HCT116 (cell line): ENCODE data around the gene TMEM63B. TPM values are rescaled to one million over a fixed set of nuclear protein-coding genes. Genes with fewer than 3 reads are reported as not detected.

ENCODE experiments used
- ATAC-seq: fragments of 200-7000 bp; cut with Tn5 transposase; 2 replicates; pipeline ENCODE4 v1.9.1; 2020; ENCODE audit warnings: mild to moderate bottlenecking, moderate library complexity
- BruUV-seq: library from RNA; stranded (reverse); fragments of 400-500 nt; replicated peaks from 2 replicates; lab custom pipeline; 2021; lab: Mats Ljungman, UMichigan
- CTCF ChIA-PET: fragments of 300-600 bp; sonication (Branson Sonifier 250); formaldehyde crosslinking; loops from one replicate; lab custom pipeline; 2021; ENCODE audit warnings: antibody characterized with exemption; lab: Charles Lee
- POLR2A ChIA-PET: fragments of 300-600, 350-600 bp; sonication (Branson Sonifier 250); formaldehyde crosslinking; loops from one replicate; lab custom pipeline; 2021; ENCODE audit warnings: antibody characterized with exemption; lab: Charles Lee
- RAD21 ChIA-PET, 2 experiments: fragments of 300-600 bp; sonication (Branson Sonifier 250); formaldehyde crosslinking; loops; one replicate each; lab custom pipeline; 2023; ENCODE audit warnings: low total read pairs in 2 of 2; ENCODE audit not compliant: uncharacterized antibody in 2 of 2, unreplicated experiment in 2 of 2, low non-redundant PET in 1 of 2; lab: Charles Lee
- DNase-seq: peaks from one replicate; pipeline ENCODE4 v3.0.0-alpha.2; 2010; ENCODE audit warnings: low read depth, low spot score
- H2AFZ ChIP-seq: fragments of 200-600 bp; shearing (Covaris generic), sonication (generic); 2 replicates; pipeline ENCODE4 v1.6.1; 2017; ENCODE audit warnings: low read depth, mixed run types, mixed read lengths, antibody characterized with exemption, low read length; ENCODE audit not compliant: poor library complexity, severe bottlenecking
- H3K27ac ChIP-seq: 2 replicates; pipeline ENCODE4 v1.5.1; 2012; ENCODE audit warnings: low read depth, low read length
- H3K27me3 ChIP-seq: fragments of 200-600 bp; sonication (generic); 2 replicates; pipeline ENCODE4 v1.6.1; 2016; ENCODE audit warnings: mixed run types, low read length, mixed read lengths; ENCODE audit not compliant: insufficient read depth
- H3K36me3 ChIP-seq, 2 experiments: fragments of 200-500 bp in 1 of 2; fragments of 200-600 bp in 1 of 2; sonication (Bioruptor generic) in 1 of 2; sonication (generic) in 1 of 2; 2 replicates each; pipeline versions ENCODE4 v1.5.1 to v1.6.1; 2014 to 2016; ENCODE audit warnings: low read length in 2 of 2, inconsistent platforms in 1 of 2, mixed read lengths in 1 of 2, mixed run types in 1 of 2; ENCODE audit not compliant: insufficient read depth in 2 of 2, control insufficient read depth in 1 of 2
- H3K4me1 ChIP-seq, 2 experiments: fragments of 200-600 bp in 1 of 2; sonication (generic) in 1 of 2; 2 replicates each; pipeline versions ENCODE4 v1.5.1 to v1.6.1; 2012 to 2017; ENCODE audit warnings: low read length in 2 of 2, inconsistent platforms in 1 of 2, mild to moderate bottlenecking in 1 of 2, mixed read lengths in 1 of 2, mixed run types in 1 of 2, moderate library complexity in 1 of 2; ENCODE audit not compliant: insufficient read depth in 2 of 2, control insufficient read depth in 1 of 2
- H3K4me2 ChIP-seq: fragments of 200-600 bp; sonication (generic); 2 replicates; pipeline ENCODE4 v1.6.1; 2017; ENCODE audit warnings: mixed run types, low read length, mixed read lengths
- H3K4me3 ChIP-seq, 2 experiments: fragments of 200-600 bp in 1 of 2; sonication (generic) in 1 of 2; replicated peaks in 1 of 2; 2 replicates each; pipeline ENCODE4 v1.5.1; 2011 to 2016; ENCODE audit warnings: low read length in 2 of 2, control low read depth in 1 of 2, low read depth in 1 of 2, mild to moderate bottlenecking in 1 of 2, mixed read lengths in 1 of 2, mixed run types in 1 of 2
- H3K79me2 ChIP-seq: fragments of 200-600 bp; sonication (generic); 2 replicates; pipeline ENCODE4 v1.6.1; 2017; ENCODE audit warnings: mild to moderate bottlenecking, mixed run types, low read length, moderate library complexity, mixed read lengths; ENCODE audit not compliant: insufficient read depth
- H3K9ac ChIP-seq: fragments of 200-600 bp; sonication (generic); 2 replicates; pipeline ENCODE4 v1.6.1; 2016; ENCODE audit warnings: low read length, mixed read lengths
- H3K9me2 ChIP-seq: fragments of 200-600 bp; sonication (generic), shearing (Covaris generic); 2 replicates; pipeline ENCODE4 v1.6.1; 2017; ENCODE audit warnings: mixed run types, mild to moderate bottlenecking, moderate library complexity; ENCODE audit not compliant: insufficient read depth
- H3K9me3 ChIP-seq, 2 experiments: fragments of 200-500 bp in 1 of 2; fragments of 200-600 bp in 1 of 2; sonication (Bioruptor generic) in 1 of 2; sonication (generic) in 1 of 2; 2 replicates each; pipeline ENCODE4 v1.6.1; 2014 to 2017; ENCODE audit warnings: low read length in 2 of 2, mixed read lengths in 2 of 2, inconsistent platforms in 1 of 2, low read depth in 1 of 2, mild to moderate bottlenecking in 1 of 2, mixed run types in 1 of 2, moderate library complexity in 1 of 2; ENCODE audit not compliant: control insufficient read depth in 1 of 2, insufficient read depth in 1 of 2
- H4K20me1 ChIP-seq: fragments of 200-600 bp; sonication (generic), shearing (Covaris generic); 2 replicates; pipeline ENCODE4 v1.6.1; 2017; ENCODE audit warnings: mixed run types, mild to moderate bottlenecking, moderate library complexity; ENCODE audit not compliant: insufficient read depth
- ATF3 ChIP-seq: IDR thresholded peaks from 2 replicates; pipeline ENCODE4 v1.6.1; 2012
- CBX3 ChIP-seq: IDR thresholded peaks from 2 replicates; pipeline ENCODE4 v1.6.1; 2012; ENCODE audit warnings: low read depth
- CTCF ChIP-seq, 3 experiments: fragments of 200-600 bp in 1 of 3; sonication (generic) in 1 of 3; IDR thresholded peaks in 2 of 3; conservative IDR thresholded peaks in 1 of 3; 2 replicates each; pipeline ENCODE4 v1.5.1; 2012 to 2017; ENCODE audit warnings: low read depth in 2 of 3, low read length in 2 of 3, antibody characterized with exemption in 1 of 3, borderline replicate concordance in 1 of 3, control low read depth in 1 of 3, mild to moderate bottlenecking in 1 of 3, mixed read lengths in 1 of 3, mixed run types in 1 of 3, moderate library complexity in 1 of 3; ENCODE audit not compliant: insufficient read depth in 1 of 3
- EZH2 ChIP-seq: fragments of 200-600 bp; sonication (generic); IDR thresholded peaks from 2 replicates; pipeline ENCODE4 v1.6.1; 2017; ENCODE audit warnings: antibody characterized with exemption, mixed run types
- EZH2phosphoT487 ChIP-seq: fragments of 200-600 bp; IDR thresholded peaks from 2 replicates; pipeline ENCODE4 v1.6.1; 2018; ENCODE audit warnings: antibody characterized with exemption, borderline replicate concordance
- MAX ChIP-seq: IDR thresholded peaks from 2 replicates; pipeline ENCODE4 v1.6.1; 2012
- POLR2AphosphoS5 ChIP-seq: IDR thresholded peaks from 2 replicates; pipeline ENCODE4 v1.6.1; 2011; ENCODE audit warnings: mild to moderate bottlenecking, low read depth, low read length, moderate library complexity
- REST ChIP-seq: IDR thresholded peaks from 2 replicates; pipeline ENCODE4 v1.6.1; 2012; ENCODE audit warnings: low read depth
- SP1 ChIP-seq: IDR thresholded peaks from 2 replicates; pipeline ENCODE4 v1.6.1; 2012; ENCODE audit warnings: low read depth
- intact Hi-C: fragments of 100-400 bp; cut with micrococcal nuclease; formaldehyde crosslinking; loops from 2 replicates; pipeline ENCODE4 v1.10.0; 2022
- total RNA-seq: library from RNA; stranded (reverse); gene quantifications from one replicate; pipeline ENCODE4 v1.2.1, GENCODE V29; 2021; ENCODE audit not compliant: unreplicated experiment

Gene TMEM63B
- total RNA-seq, 1 experiment from 2014 or later: 58.2 TPM

GRCh38 chr6:44145839-44146238 lies 18.5 kb downstream of the TMEM63B start:
- intact Hi-C loops: no loop called here
- no peaks in the 10 kb centered on the region for H3K9me3 ChIP-seq
- H4K20me1 ChIP-seq: no peaks in the 10 kb centered on the region
- no peak overlapping the region for H3K9ac ChIP-seq
- H3K4me1 ChIP-seq: no peaks in the 10 kb centered on the region
- TF ChIP-seq SP1: no peak
- no peak for TF ChIP-seq REST
- RAD21 ChIA-PET: no interaction called here
- no peaks in the 10 kb centered on the region for H3K27me3 ChIP-seq
- no peak for DNase-seq
- CTCF ChIA-PET: no interaction called here
- no peak overlapping the region for H3K4me3 ChIP-seq
- no peak overlapping the region for H3K4me2 ChIP-seq
- H3K9me2 ChIP-seq: no peaks in the 10 kb centered on the region
- no peak overlapping the region for H3K27ac ChIP-seq
- H3K79me2 ChIP-seq: no peaks in the 10 kb centered on the region
- H3K36me3 ChIP-seq: peaks cover 20 to 22% of the 10 kb centered on the region in 2 experiments; a peak in 3 of 4 replicates
- BruUV-seq: no TSS peak
- POLR2A ChIA-PET: no interaction called here
- H2AFZ ChIP-seq: no peak overlapping the region
- no peak for ATAC-seq

GRCh38 chr6:44146685-44147084 lies 19.3 kb downstream of the TMEM63B start:
- POLR2A ChIA-PET: no interaction called here
- TF ChIP-seq CTCF (IDR thresholded peaks at IDR 0.05 in 2 of 3, conservative IDR thresholded peaks at IDR 0.05 in 1 of 3; ENCODE audit: borderline replicate concordance in 1 of 3, insufficient read depth in 1 of 3, low read depth in 2 of 3, low read length in 2 of 3) (no peak), POLR2AphosphoS5 (no peak), REST (no peak), EZH2phosphoT487 (no peak), MAX (no peak), CBX3 (no peak), ATF3 (no peak), EZH2 (no peak)

More at GRCh38 chr6:44146685-44147084, 19.3 kb downstream of the TMEM63B start:
- peaks cover 0 to 4% of the 10 kb centered on the region in 2 experiments; a peak in 1 of 4 replicates for H3K4me1 ChIP-seq
- H3K79me2 ChIP-seq: no peaks in the 10 kb centered on the region
- H3K27ac ChIP-seq: no peak overlapping the region
- intact Hi-C loops: no loop called here
- no peaks in the 10 kb centered on the region for H4K20me1 ChIP-seq
- no peak overlapping the region for H2AFZ ChIP-seq
- no peaks in the 10 kb centered on the region for H3K9me2 ChIP-seq
- peaks cover 20 to 22% of the 10 kb centered on the region in 2 experiments; a peak in 3 of 4 replicates for H3K36me3 ChIP-seq
- no peaks in the 10 kb centered on the region for H3K27me3 ChIP-seq
- H3K4me2 ChIP-seq: no peak overlapping the region
- H3K9ac ChIP-seq: no peak overlapping the region
- ATAC-seq (no peak), DNase-seq (no peak)
- BruUV-seq: no TSS peak
- H3K9me3 ChIP-seq: no peaks in the 10 kb centered on the region
- RAD21 ChIA-PET: no interaction called here
- CTCF ChIA-PET: no interaction called here
- H3K4me3 ChIP-seq: no peak overlapping the region
